Measurements from ENCODE around the gene KCNJ6.

KCNJ6 gene

GRCh38 chr21:37862536-37862935 is 53.7 kb downstream of the KCNJ6 start:
- peak; percentile 68 to 79 (median 68) for DNase-seq

DNA sequence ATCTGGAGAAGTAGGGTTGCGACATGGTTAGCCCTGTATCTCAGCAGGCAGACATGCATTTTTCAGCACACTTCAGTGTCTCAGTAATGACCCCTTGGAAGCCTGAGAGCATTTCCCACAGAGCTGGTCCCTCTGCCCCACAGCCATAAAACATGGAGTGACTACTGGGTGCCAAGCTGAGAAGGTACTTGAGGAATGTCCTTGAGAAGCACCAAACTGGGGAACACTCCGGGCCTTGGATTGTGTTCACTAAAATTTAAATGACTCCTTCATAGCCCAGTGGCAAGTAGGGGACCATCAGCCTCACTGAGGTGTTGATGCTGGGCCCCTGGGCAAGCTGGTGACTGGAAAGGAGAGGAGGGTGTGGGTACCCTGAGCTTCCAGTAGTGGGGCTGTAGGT is 54.7 kb downstream of the KCNJ6 start:
- DNase-seq: no peak

DNA sequence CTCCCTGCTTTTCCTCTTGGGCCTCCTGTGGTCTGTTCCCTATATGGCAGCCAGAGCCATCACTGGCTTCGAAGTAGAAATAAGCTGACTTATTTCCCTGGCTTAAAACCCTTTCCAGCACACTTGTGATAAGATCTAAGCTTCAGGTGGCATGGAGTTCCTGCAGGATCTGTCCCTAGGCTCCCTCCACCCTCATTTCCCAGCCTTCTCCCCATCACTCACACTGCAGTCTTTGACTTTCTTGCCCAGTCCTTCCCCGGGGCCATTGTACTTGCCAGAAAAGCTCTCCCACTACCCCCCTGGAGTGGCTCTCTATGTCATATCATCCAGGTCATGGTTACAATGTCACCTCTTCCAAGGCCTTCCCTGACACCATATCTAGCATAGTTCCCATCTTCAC is 55.8 kb downstream of the KCNJ6 start:
- no peak for DNase-seq

- DNase-seq: no peak
These were observed 60.3 kb downstream of the KCNJ6 start for GRCh38 chr21:37855647-37856625.

DNA sequence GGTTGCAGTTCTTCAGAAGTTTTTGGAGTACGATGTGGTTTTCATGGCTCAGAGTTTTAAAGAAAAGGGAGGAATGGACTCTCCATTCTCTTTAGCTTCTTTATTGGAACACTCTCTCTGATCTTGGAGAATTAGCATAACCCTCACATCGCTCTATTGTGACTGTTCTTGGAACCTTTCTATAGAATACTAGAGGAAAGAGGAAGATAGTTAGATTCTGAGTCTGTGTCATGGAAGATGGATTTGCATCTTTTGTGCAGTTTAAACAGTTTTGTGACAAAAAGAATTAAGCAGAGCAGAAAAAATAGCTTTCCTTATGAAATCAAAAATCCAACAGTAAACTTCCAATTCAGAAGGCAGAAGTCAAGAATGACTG is 61.0 kb downstream of the KCNJ6 start:
- DNase-seq: no peak

DNA sequence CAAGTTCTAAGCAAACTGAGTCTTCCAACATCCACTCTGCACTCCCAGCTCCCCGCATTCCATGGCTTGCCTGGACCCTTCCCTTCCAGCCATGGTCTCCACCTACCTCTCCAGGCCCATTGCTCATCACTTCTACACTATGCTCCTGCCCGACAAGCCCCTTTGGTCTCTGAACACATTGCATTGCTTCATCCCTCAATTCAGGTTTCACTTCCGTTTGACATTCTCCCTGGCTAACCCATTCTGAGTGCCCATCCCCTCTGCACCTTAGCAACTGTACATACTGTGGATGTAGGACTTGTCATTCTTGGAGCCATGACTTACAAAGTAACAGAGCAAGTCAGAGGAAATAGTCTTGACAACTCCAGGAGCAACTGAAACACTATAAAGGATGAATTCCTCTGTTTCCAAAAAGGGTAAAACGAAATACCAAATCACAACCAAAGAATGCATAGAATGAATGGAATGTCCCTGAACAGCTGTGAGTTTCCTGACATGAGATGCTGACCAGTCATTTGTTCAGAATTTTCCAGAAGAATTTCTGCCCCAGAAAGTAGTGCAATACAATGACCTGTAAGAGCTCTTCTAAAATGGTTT is 66.7 kb downstream of the KCNJ6 start:
- no peak for DNase-seq

- no peak for DNase-seq
These were observed 67.4 kb downstream of the KCNJ6 start for GRCh38 chr21:37848721-37849490.

DNA sequence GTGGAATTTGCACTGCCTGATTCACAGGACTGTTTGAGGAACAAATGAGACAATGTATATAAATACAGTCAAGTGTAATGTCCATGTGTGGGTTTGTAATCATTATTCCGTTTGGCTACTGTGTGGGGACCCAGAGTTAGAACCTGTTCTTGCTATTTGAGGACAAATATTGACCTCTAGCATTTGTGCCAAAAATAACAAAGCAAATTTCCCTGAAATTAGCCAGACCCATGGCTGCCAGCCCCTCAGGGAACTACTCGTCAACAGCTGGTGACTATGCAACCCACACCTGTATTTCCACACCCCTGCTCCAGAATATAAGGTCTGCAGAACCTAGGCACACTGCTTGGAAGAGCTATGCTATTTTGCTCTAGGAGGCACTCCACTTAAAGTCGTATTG is 70.7 kb downstream of the KCNJ6 start:
- DNase-seq: no peak

DNA sequence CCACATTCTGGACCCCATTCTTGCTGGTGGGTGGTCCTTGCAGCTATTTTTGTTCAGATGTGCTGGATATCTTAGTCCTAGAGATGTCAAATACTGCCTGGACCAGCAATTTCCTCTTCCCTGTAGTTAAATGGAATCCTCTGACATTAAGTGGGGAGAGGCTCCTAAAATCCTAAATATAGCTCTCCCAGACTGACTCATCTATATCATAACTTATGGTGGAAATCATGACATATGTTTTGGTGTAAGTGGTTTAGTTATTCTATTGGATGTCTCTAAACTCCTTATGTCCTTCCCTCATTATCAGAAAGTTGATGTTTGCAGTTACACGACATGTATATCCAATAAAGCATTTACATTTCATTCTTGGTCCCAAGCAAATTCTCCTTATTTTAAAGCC is 73.1 kb downstream of the KCNJ6 start:
- no peak for DNase-seq

- no peak for DNase-seq
These were observed 73.9 kb downstream of the KCNJ6 start for GRCh38 chr21:37842163-37842919.

GRCh38 chr21:37837381-37837780 is 78.9 kb downstream of the KCNJ6 start:
- no peak for DNase-seq

DNA sequence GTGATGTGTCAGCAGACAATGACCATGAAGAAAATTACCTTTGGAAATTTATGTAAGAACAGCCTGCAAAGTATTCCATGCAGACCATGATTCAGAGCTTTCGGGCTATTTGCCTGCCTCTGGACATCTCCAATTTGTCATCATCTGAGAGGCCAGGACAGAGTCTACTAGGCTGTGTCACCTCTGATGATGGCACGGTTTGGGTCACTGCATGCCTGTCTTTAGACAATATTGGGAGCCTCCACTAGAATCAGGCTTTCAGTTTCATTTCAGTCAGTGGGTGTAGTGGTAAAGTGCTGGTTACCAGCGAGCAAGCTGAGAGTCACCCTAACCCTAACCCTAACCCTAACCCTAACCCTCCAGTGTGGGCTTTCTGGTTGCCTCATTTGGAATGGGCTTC is 80.8 kb downstream of the KCNJ6 start:
- no peak for DNase-seq

DNA sequence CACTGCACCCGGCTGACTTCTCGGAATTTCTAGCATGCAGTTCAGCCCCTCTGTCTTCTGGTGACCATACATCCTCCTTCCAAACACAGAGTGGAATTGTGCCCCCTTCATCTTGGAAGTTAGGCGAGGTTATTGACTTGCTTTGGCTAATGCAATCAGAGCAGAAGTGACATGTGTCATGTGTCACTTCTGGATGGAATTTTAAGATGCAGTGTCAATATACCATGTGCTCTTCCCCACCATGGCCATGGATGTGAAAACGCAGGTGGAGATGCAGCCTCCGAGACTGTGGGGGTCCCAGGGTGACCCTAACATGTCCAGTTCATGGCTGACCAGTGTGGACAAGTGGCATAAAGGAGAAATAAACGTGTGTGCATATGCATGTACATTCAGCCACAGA is 83.0 kb downstream of the KCNJ6 start:
- DNase-seq: no peak

DNA sequence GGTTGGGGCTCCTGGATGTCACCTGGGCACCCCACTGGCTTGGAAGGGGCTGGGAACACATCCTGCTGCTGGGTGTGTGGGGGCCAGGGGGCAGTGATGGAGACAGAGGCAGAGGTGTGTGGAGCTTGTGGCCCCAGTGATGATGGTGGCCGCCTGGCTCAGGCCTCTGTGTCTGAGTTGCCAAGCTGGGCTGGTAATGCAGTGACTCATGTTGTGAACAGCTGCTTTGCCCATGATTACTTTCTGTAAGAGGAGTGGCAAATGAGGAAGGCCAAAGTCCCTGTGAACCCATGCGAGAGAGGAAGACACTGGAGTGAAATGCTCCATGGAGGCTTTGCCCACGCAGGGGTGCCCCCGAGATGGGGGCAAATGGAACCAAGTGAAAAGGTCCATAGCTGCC is 86.8 kb downstream of the KCNJ6 start:
- DNase-seq: peak; percentile 74 to 80 (median 78)

DNA sequence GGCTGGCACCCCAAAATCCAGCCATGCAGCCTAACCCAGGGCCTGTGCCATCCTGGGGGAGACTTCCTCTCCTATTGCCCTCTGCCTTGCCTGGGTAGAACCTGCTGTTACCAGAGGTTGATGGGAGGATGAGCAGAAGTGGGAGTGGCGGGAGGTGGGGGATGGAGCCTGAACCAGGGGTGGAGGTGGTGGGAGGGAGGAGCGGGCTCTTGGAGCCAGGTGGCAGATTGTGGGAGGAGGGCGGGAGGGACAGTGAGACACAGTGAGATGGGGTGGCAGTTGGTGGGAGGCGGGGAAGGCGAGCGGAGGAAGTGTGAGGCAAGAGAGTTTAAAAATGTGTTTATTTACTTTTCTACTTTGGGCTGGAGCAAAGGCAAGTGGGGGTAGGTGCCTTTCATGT is 87.3 kb downstream of the KCNJ6 start:
- DNase-seq: no peak

- no peak for DNase-seq
These were observed 87.7 kb downstream of the KCNJ6 start for GRCh38 chr21:37828556-37828955.

GRCh38 chr21:37827913-37828312 is 88.3 kb downstream of the KCNJ6 start:
- no peak for DNase-seq

DNA sequence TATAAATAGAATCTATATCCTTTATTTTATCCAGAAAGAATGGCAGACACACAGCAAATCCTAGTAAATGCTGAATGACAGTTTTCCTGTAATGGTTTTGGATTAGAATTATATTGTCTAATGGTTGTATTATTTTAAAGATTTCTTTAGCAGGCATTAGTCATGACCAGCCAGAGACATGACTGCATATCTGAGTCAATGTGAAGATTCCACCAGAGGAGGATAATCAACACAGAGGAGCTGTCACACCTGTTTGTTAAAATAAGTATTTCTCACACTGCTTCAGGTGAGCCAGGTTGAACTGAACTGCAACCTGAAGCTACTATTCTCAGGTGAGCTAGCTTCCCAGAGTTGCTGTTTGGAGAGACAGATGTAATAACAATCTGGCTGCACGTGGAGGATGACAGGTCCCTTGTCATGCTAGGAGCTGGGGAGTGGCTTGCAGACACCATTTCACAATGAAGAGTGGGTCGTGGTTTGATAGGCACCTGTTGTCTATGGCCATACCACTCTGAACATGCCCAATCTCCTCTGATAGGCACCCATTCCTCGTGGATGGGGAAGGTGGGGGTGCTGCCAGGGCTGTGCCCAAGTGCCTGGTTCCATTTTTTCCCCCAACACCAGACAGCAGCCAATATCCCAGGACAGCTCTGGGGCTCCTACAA is 94.3 kb downstream of the KCNJ6 start:
- no peak for DNase-seq

DNA sequence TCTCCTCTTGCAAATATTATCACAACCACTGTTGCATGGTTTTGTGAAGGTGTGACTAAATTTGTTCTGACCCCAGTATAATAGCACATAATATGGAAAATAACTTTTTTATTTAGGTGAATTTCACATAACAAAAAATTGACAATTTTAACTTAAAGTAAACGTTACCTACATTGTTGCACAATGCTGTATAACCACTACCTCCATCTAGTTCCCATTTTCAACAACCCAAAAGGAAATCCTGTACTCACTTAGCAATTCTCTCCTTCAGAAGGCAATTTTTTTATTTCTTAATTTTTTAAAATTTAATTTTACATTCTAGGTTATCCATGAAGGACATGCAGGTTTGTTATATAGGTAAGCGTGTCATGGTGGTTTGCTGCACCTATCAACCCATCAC is 95.2 kb downstream of the KCNJ6 start:
- DNase-seq: no peak

DNA sequence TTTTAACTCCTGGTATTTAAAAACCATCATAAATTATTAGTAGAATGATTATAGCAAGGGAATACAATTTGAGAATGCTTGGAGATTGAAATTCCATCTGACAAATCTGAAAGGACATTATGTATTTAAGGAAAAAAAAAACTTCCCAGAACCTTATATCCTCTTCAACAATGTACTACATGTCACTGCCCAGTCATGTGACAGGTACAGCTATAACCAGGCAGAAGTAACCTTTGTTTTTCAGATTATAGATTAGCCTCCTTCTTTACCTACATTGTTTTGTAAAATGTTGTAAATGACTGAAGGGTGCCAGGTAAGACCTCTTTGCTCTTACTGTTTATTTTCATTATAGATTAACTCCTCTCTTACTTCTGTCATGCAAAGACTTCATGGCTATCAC is 96.9 kb downstream of the KCNJ6 start:
- no peak for DNase-seq

DNA sequence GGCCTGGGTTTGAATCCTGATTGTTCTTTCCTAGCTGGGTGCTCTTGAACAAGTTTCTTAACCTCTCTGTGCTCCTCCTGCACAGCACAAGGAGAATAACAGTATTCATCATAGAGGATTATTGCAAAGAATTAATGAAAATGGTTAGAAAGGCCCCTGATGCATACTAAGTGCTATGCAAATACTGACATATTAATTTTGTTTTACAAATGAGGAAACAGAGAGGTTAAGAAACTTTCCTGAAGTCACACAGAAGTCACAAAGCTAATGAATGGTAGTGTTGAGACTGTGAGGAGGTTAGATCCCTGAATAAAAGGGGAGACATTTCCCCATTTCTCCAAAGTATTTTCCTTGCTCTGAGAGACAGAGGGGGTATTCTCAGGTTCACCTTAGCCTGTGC is 99.0 kb downstream of the KCNJ6 start:
- no peak for DNase-seq

- peak in 1 of 3 donors; percentile 14 for DNase-seq
These were observed 100.4 kb downstream of the KCNJ6 start for GRCh38 chr21:37815893-37816292.
